Stimulated activated naive CD8-positive, alpha-beta T cell treated with anti-CD3 and anti-CD28 coated beads, Interleukin-15, Interleukin-2, amounts not matched to agents 100 U/mL and 50 U/mL, for 24 hours (primary cell): Measurements from ENCODE around the gene MEIS2.

Source experiments
- ATAC-seq: fragments of 150-1000 bp; cut with Tn5 transposase; one replicate; pipeline ENCODE4 v1.10.0; 2021
- DNase-seq: peaks from one replicate; pipeline ENCODE4 v3.0.0; 2021

MEIS2 gene

DNA sequence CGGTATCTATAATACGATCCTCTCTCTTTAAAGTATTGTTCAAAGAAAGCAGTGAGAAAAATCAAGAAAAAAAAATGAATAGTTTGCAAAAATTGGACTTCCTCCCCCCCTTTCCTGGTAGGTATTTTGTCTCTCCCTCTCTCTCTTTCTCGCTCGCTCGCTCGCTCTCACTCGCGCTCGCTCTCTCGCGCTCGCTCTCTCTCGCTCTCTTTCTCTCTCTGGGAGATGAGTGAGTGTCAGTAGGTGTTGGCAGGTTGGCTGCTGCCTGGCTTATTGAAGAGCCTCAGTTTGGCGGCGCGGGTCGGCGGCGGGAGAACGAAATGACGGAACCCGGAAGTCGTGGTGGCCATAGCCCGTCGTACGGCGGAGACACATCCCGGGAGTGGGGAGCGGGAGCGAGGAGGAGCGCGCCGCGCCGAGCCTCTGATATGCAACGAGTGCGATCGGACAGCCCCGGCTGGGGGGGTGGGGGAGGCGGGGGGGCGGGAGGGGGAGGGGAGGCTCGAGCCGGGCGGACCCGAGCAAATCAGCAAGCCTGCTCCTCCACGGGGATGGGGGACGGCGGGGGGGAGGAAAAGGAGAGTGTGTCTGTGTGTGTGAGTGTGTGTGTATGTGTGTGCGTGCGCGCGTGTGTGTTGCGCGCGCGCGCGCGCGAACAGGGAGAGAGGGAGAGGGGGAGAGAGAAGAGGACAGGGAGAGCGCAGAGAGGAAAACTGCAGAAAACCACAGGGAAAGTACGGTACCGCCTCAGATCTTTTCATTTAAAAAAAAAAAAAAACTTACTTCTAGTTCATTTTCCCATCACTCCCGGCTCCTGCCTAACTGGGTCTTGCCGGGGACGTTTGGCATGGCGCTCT lies at the start of gene MEIS2:
TSS of gene MEIS2 (minus strand) at position 441 of the 857 bp plus-strand sequence. CDS start 1,083 bp downstream, outside the sequence.
- peak; percentile 55 for DNase-seq

DNA sequence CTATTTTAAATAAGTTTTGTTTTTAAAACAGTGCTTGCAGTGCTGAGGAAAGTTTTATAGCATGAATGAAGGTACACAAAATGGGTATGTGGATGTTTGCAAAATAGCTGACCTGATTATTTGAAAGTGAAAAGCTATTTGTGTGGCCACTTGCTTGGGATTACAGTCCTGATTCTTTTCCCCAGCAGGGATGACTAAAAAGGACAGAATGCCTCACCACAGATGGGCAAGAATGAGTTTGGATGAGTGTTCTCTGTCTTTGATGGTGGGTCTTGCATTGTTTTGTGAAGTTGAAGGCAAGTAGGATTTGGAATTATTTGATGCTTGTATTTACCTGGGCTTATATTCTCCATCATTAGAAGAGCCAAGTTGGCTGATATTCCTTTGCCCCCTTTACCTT lies 48.8 kb upstream of the MEIS2 start:
- ATAC-seq (no peak), DNase-seq (no peak)

More for the DNA sequence above, at the start of gene MEIS2:
- peak; percentile 29 for ATAC-seq

DNA sequence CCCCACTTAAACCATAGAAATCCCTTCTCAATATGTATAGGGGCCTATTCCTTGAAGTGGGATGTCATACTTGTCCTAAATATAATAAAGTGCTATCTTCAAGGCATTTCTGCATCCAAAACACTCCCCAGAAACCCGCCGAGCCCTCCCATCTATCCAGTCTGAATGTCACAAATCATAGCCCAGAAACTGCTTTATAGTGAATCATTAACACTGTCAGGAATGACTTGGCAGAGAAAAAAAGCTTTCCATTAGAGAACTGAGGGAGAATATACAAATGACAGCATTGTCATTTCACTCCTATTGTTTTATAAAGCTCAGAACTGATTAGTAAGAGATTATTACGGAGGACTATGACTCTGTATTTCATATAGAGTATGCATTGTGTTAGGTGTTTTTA lies 48.4 kb upstream of the MEIS2 start:
- no peak for ATAC-seq
- DNase-seq = no peak

DNA sequence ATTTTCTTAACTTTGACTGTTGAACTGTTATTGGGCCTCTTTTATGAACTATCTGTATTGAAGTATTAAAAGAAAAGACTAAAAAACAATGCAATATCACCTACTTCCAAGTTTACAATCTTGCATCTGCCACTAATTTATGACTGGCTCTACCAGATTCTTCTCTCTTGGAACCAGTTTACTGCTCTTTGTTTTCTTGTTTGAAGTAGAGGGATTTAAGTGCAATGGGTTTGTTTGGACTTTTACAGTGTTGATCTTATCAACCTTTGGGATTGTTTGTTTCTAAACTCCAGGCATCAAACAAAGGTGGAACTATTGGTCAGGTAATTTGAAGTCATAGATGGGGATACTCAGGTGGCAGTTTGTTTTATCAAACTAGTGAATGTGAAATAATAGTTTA lies 43.0 kb upstream of the MEIS2 start:
- no peak for DNase-seq
- ATAC-seq = no peak

DNA sequence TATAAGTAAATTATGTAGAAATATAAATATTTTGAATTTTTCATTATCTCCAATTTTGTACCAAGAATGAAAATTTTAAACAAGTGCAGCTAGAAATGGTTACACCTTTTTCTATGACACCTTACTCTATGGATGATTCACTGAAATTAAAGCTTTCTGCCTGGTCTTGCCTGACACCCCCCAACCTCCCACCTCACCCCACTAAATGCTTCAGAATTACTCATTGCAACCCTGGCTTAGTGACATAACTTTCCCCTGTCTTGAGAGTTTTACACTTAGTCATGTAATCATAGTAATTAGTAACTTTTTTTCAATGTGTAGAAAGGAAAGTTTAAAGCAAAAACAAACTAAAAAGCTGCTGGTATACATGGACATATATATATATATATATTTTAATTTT lies 42.0 kb upstream of the MEIS2 start:
- ATAC-seq (no peak), DNase-seq (no peak)

DNA sequence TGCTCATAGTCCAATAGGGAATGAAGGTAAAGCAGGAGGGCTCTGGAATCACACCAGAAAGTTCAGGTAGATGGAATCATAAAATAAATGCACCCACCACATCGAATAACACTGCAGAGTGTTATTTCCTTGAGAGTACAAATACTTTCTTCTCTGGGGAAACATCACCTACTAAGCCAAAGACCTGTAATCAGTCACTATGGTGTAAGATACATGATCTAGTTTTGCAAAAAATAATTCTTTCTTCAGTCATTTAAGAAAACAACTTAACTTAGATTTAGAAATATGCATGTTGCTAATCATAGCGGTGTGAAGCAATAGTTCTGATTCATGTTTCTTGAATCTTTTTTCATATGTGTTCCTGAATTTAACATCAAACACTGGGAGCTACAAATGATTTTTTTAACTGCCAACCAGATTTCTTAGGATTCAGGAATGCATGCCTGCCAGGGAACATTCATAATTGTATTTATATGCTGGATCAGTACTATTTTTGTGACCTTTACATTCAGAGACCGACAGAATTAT lies 40.2 kb upstream of the MEIS2 start:
- no peak for DNase-seq
- ATAC-seq = no peak

DNA sequence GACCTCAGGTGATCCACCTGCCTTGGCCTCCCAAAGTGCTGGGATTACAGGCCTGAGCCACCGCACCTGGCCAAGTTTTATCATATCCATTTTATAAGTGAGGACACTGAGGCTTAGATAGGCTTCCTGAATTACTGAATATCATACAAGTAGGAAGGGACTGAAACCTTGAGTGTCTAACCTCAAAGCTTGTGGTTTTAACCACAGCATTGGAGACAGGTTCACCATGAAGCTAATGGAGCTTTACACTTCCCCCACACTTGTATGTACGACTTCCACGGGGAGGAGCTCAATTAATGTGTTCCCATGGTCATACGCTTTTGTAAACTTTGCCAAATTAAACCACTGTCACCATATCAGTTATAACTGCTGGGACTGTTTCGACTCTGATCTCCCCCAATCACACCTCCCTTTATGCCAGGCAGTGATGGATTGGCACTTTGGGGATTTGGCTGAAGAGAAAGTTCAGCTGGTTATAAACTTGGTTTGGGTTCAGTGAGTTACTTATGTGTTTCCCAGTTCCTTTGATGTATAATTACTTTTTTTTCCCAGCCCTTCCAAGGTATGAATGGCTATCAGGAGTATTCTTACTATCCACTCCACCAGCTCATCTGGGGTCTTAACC lies 38.4 kb upstream of the MEIS2 start:
- DNase-seq (no peak), ATAC-seq (no peak)

DNA sequence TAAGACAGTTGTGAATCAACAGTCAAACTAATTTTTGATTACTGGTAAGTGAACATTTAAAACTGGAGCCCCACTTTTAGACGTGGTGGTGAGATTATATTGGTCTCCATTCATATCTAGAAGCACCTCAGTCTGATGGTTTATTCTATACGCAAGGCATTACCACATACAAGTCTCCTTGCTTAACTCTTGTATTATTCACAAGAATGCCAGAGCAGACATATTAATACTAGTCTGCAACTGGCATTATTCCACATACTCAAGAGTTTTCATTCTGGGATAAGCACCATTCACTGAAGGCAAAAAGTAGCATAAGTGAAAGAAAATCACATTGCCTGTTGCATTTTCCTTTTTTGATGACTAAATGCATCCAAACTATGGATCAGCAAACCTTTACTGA lies 36.9 kb upstream of the MEIS2 start:
- ATAC-seq = no peak
- DNase-seq = no peak

DNA sequence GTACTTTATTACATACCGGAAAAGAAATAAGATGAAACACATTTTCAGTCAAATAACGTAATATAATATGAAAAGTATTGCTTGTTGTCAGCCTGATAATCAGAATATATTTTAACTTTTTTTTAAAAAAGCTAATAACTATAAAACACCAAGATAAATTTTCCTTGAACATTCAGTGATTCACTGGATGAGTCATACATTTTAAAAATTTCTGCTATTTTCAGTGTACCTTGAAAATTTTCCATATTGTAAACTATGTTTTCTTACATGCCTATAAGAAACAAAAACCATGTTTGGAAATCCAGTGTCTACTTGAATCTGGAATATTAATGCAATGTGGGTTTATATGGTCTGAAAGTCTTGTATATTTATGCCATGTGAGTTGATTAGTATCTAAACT lies 36.3 kb upstream of the MEIS2 start:
- ATAC-seq = no peak
- DNase-seq = no peak

DNA sequence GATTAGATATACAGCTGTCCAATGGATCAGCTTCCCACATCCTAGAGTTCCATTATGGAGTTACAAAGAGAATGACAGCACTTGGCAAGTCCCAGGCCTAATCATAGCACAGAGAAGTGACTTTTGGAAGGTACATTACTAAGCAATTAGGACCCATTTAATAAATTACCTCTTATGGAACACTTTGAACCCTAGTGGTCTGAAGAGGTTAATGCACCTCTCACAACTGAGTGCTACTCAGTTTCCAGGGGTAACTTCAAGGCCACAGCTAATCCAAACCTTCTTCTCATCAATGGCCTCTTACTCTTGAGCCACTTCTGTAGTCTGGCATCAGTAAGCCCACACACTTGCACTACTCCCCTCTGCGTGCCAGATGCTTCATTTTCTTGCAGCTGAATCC lies 34.9 kb upstream of the MEIS2 start:
- DNase-seq (no peak), ATAC-seq (no peak)

DNA sequence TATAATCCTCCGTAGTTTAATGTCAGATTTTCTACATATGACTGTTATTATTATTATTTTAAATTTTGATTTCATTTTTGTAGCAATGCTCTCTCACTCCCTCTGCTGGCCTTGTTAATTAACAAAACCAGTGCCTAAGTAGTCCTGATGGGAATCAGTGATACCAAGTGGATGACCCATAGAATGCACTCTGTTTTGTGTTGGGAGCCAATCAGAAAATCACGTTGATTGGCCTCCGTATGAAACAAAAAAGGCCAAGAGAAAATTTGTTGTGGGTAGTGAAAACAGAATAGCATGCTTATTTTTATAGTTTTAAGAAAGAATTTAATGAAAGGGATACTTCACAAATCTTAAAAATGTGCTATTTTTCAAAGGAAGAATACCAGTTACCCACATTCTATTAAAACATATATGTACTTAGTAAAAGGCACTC lies 34.4 kb upstream of the MEIS2 start:
- no peak for ATAC-seq
- no peak for DNase-seq

DNA sequence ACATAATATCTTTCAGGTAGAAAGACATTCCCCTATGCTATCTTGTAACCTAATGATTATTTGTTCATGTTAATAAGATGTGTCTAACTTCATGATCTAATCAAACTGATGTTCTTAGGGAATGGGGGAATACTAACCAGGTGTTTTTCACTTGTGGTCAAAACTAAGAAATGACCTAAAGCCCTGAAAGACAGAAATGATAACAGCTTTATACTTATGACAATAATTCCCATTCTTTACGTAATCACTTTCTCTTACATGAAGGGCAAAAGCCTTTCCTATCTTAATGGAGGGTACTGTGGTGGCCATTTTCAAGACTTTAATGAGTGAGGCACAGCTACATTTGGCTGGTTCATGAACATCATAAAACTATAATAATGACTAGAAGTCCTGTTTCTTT lies 33.9 kb upstream of the MEIS2 start:
- ATAC-seq (no peak), DNase-seq (no peak)

DNA sequence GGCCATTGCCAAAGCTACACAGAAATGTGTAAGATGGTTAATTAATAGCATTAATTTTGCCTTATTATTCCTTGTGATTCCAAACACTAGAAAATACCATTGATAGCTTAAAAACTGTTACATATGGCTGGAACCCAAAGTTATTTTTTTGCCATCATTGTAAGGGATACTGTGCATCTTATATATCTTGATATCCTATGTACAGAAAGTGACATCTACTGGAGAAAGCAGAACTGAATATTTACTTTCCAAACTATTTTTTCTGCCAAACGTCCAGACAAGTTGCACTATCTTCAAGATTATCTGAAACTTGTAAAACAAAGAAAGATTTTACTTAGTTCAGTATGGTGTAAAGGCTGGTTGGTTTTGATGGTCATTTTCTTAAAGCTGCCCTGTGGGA lies 33.3 kb upstream of the MEIS2 start:
- DNase-seq (no peak), ATAC-seq (no peak)

DNA sequence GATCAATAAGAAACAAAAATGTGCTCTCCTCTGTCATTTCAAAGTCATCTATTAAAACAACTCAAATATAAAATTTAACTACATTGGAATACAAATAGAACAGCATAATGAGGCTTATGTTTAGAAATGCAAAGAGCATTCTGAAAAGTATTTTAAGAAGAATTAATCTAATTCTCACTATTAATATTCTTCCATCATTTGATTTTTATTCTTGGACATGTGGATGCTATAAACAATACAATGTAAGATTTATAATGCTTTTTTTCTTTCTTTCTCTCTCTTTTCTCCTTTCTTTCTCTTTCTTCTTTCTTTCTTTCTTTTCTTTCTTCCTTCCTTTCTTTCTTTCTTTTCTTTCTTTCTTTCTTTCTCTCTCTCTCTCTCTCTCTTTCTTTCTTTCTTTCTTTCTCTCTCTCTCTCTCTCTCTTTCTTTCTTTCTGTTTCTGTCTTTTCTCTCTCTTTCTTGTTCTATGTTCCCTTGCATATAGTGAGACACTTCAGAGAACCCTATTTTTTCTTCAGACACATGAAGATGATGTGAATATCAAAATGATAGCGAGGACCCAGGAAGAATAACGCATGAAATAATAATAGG lies 32.6 kb upstream of the MEIS2 start:
- ATAC-seq (no peak), DNase-seq (no peak)

DNA sequence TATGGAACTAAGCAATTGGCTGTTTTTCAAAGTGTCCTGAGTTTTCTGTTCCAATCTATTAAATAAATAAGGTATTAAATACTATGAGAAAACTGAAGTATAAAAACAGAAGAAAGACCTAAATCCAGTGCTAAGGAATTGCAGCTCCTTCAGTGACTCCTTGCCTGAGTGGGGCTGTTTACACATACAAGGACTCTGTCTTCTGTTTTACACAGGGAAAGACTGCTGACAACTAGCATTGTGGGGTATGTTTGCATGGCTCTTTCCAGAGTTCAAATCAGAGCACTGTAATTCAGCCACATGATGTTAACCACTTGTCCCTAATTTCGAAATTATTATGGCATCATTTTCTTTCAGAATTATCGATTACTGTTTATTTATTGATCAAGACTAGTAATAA lies 31.3 kb upstream of the MEIS2 start:
- ATAC-seq (no peak), DNase-seq (no peak)

DNA sequence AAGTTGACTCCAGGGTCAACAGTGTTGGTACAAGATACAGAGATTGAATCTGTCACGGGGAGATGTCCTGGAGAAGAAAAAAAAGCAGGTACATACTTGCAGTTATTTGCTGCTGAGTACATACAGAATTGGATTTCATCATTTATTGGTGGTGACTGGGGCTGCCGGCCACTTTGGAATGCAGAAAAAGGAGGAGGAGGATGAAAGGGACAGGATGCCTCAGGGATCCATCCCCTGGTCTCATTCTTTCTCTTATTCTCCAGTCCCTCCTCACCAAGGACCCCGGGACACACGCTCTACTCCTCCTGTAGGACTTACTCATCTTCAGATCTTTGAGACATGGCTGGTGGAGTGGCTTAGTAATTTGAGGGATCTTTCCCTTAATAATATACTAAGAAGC lies 30.0 kb upstream of the MEIS2 start:
- no peak for ATAC-seq
- DNase-seq = no peak

DNA sequence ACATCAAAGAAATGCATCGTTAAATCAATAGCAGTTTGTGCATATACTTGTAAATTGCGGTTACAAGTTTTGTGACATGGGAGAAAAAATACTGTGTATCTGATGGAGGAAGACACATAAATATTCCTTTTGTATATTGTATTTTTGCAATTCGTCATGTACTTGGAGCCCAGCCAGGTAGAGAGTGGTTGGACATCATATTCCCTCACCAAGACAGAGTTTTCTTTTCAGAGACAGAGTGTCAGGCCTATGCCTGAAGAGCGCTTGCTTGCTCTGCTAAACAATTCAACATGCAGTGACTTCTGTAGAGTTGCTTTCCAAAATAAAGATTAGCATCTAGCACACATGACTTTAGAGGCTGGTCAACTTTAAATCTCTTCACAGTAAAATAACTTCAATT lies 24.8 kb upstream of the MEIS2 start:
- no peak for ATAC-seq
- no peak for DNase-seq

DNA sequence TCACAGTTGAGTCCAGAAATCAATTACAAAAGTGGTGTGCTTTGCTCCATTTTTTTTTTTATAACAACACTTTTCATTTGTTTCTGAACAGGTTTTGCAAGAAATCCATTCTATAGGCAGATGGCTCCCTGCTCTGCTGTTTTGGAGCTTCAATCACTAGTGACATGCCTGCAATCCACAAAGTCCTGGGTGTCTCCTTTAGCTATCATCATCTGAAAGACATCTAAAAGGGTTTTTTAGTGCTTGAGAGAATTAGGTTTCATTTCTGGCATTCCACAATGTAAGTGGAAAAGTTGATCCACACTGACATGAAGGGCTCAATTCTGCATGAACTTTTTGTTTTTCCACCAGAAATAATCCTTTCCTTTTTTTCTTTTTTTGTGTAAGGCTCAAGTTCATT lies 24.0 kb upstream of the MEIS2 start:
- ATAC-seq (no peak), DNase-seq (no peak)

DNA sequence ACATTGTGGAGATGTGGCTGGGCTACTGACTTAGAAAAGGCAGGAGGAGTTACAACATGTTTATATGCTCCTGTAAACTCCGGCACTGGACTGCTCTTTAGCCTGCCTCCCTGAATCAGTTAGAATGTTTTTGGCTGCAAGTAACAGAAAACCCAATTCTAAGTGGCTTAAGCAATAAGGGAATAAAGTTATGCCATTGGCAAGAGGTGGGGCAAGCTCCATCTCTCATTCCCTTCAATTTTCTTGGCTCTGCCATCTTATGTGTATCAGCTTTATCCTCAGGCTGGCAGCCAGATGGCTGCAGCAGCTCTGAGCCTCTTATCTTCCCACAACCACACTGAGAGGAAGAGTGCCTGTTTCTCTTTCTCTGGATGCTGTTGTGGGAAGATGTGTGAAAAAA lies 22.4 kb upstream of the MEIS2 start:
- ATAC-seq (no peak), DNase-seq (no peak)

DNA sequence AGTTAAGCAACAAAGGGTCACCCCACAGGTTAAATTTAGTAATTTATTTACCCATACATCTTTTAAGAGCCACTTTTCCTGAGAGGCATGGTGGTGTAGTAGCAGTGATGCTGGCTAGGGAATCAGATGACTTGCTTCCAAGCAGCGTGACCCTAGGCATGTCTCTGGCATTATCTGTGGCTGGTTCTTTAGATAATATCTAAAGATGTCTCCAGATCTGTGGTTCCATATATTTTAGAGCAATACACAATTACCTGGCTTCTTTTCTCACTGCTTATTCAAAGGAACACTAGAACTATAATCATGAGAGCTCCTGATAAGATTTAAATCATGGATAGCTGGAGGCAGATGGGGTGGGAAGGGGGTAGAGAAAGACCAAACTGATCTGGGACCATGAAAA lies 21.1 kb upstream of the MEIS2 start:
- ATAC-seq = no peak
- DNase-seq = no peak

DNA sequence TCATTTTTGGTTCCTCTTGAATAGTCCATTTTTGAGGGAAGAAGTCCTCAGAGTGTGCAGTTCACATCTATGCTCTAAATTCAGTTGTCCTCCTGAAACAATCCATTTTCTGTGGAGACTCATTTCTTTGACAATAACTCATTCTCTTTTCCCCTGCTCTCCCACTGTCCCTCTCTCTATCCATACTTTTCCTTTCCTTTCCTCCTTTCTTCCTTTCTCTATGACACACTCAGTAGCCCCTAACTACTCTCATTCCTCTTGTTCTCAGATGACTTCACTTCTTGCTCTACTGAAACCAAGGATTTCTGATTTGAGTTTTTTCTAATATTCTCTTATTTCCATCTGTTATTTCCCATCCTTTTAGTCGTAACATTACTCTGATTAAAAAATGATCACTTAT lies 16.7 kb upstream of the MEIS2 start:
- DNase-seq (no peak), ATAC-seq (no peak)

DNA sequence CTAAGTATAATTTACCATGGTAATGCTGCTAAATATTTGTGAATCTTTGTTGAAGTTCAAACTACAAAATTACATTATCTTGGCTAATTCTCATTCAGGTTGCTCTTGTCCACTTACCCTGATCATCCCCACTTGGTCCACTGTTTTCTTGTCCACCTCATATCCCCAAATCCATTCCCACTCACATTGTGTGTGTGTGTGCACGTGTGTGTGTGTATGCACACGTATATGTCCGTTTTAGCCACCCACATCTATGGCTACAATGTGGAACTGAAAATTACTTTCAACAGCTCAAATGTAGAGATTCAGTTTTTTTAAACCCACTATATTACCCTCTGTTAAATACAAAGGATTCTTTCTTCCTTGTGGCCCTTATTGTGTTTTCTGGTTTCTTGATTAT lies 15.2 kb upstream of the MEIS2 start:
- ATAC-seq (no peak), DNase-seq (no peak)

DNA sequence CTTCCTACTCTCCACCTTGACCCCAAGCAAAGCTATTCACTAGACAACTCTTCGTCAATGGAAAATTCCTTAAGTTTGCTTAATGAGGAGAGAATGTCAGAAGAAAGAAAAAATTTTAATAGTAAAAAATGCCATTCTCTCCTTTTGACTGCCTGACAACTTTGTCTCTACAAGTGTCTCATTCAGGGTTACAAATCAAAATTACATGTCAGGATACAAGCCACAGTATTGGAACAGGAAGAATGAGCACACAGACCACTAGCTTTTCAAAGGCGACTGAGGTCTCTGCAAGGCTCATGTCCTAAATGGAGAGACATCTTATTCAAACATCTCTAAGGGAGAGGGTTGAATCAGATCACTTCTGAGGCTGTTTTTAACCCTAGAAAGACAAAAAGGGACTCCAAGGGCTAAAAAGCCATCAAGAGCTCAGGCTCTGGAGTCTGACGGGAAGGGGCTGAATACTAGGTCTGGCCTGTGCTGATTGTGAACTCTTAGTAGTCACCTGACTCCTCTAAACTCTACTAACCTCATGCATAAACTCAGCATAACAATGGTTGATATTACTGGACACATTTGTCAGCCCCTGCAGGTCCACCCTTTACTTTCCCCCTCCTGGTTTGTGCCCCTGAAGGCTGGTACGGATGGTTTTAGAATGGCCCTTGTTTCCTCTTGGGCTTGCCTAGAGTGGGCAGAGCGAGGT lies 12.8 kb upstream of the MEIS2 start:
- DNase-seq (no peak), ATAC-seq (no peak)
